ENCODE measurements around the gene FBLN1.

FBLN1 gene

DNA sequence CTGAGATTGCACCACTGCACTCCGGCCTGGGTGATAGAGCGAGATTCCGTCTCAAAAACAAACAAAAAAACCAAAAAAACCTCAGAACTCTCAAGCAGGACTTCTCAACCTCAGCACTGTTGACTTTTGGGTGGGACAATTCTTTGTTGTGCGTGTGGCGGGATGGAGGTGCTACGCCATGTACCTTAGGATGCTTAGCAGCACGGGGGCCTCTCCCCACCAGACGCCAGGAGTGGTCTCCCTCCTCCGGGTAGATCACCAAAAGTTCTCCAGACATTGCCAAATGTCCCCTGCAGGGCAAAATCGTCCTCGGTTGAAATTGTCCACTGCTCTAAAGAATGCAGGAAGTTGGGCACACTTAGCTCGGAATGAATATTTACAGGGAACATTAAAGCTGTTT is 142.0 kb downstream of the FBLN1 start:
- no peak for DNase-seq

DNA sequence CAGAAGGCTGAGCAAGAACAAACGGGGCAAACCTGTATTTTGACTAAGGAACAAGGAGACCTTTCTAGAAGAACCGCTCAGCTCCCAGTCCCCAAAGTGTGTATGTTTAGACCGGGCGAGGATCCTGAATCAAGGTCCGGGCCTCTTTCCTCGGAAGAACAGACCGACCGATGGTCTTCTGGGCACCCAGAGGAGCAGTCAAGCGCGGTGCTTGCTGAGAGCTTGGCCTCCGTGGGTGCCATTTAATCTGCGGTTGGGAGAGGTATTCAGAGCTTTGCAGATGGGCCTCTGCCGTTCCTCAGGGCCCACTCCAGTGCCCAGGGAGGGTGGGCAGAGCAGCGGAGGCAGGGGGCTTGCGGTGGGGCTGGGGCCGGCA is 142.5 kb downstream of the FBLN1 start:
- no peak for DNase-seq

DNA sequence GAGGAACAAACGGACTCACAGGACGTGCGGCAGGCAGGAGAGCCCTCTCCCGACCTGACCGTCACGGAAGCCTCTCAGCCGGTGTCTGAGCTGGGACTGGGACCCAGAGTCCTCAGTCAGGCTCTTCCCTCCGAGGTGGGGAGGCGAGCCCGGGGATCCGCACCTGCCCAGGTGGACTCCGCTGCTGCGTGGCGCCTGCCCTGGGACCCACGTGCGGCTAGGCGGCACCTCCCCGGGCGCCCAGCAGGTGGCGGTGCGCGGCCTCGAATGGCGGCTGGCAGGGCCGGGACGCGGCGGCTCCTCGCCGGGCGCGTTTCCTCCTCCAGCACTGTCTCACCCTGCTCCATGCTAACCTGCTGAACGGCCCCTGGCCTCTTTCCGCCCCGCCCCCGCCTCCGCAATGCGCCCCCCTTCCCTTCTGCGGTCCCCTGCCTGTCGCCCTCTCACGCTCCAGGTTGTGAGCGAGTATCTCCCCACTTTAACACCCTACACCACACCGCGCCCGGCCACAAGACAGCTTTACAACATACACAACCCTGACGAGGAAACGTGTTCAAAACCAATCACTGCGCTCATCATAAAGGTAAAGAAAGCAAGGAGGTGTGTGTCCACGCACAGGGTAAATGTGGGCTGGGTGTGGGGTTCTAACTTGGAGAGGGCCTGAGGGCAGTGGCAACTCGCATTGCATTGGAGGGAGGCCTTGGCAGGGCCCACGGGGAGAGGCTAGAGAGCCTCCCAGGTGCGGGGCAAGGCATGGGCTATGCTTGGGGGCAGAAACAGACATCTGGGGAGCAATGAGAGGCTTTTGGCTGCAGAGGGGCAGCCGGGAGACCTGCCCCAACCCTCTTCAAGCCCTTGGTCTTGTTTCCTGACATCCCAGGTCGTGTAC is 143.1 kb downstream of the FBLN1 start:
- DNase-seq, result peak; percentile 80

DNA sequence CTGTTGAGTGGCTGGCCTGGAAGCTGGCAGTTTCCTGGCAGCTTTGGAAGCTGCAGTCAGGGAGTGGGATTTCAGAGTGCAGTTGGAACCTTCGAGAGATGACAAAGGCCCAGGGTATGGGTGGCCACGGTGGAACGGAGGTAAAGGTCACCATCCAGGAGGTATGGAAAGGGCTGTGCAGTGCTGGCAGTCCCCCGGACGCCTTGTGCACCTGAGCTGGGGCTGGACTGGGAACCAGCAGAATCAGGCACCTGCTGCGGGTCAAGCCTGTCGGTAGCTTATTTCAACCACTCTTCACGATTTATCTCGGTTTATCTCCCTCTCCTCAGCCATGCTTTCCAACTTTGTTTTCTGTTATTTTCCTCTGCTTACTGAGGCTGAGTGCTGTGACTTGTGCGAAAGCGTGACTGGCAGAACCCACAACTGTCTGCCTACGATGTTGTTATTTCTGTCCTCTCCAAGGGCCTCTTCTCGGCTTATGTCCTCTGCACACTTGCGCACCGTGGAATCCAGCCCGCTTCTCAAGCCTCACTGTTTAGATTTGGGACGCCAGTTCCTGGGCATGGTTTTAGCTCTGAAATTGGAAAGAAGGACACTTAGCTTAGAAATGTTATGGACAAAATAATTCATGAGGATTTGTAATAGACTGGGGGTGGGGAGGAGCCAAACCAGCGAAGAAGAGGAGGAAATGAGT is 145.0 kb downstream of the FBLN1 start:
- DNase-seq, result no peak

DNA sequence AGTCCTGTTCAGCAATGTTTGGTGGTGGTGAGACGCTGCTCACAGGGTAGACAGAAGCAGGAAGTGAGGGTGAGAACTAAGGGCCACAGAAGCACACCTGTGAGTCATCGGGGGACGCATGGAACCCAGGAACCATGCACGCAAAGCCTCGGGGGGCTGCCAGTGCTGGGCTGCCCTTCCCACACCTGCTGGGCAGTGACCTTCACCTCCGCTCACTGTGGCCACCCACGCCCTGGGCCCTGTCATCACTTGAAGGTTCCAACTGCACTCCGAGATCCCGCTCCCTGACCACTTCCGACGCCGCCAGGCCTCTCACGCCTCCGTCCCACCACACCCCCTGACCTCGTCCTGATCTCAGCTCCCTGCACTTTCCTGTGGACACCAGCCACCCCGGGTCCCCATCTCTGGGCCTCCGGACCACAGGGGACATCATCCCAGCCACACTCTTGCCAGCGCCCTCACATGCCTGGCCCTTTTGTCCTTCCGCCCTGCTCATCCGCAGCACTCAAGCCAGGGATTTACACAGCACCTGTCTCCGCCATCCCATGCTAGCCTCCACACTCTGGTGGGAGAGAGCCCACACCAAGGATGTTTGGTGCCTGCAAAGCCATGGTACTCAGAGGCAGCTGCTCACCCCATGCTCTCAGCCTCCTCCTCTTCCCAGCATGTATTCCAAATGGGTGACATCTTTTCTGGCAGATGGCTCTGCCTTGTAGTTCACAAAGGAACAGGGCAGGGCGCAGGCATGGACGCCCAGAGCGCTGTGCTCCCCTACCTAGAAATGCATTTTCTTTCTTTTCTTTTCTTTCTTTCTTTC is 145.8 kb downstream of the FBLN1 start:
- no peak for DNase-seq

DNA sequence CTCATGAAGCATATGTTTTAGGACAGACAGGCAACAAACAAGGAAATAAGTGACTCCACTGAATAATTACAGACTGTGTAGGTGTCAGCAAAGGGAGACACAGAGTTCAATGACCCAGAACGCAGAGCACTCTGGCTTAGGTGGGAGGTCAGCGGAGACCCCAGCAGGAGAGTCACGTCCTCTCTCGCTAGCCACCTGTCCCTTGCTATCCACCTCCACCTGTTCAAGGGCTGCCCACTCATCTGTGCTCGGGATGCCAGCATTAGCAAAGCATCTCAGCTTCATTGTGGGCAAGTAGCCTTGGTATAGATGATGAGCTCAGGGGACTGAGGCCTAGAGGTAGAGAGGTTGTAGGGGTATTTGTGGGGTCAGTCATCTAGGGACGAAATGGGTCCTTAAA is 147.1 kb downstream of the FBLN1 start:
- no peak for DNase-seq

DNA sequence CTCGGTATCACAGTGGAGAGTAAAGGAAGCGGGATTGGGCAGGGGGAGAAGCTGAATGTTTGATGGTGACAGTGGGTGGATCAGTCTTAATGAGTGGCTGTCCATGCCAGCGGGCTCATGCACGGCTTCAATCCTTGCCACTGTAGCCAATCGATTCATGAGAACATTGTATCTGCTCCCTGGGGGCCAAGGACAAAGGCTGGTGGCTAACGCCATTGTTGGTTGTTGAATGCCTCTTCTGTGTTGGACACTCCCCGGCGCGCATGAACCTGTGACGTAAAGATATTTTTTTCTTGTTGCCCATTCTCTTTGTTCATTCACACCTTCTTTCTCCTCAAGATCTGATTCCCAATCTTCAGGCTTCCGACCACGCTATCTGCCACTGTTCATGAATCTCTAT is 148.0 kb downstream of the FBLN1 start:
- no peak for DNase-seq
